ENCODE data around the gene SPIB.
"Not testable (repeated sequence)": the region's sequence is repeated elsewhere in the genome, so short reads cannot be mapped to it uniquely, and the experiment has no call there.

SPIB gene

GRCh38 chr19:50418176-50419021 lies at the start of gene SPIB:
SPIB (plus strand) TSS chr19:50418938; CDS start chr19:50418963, 25 bp downstream.
- no peak for DNase-seq

GRCh38 chr19:50371914-50372475 lies 46.7 kb upstream of the SPIB start:
- DNase-seq, result no peak

GRCh38 chr19:50376166-50377050 lies 42.3 kb upstream of the SPIB start, which contains the start of gene NR1H2:
NR1H2 (plus strand) TSS chr19:50376457; CDS start chr19:50377606, 1,149 bp downstream.
- peak; percentile 81 for DNase-seq

DNA sequence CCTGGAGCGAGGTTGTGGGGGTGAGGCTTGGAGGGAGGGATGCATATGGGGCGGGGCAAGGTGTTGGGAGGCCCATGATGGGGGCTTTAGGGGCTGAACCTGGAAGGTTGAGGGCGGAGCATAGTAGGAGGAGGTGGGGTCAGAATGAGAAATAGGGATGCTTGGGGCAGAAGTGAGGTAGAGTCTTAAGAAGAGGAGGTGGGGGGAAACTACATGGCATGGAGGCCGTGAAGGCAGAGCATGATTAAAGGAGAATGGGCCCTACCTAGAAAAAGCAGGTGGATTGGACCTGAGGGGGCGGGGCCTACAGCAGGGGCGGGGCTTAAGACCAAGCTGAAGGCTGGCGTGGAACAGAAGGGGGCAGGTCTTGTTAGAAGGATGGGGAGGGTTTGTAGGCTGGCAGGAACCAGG lies 41.7 kb upstream of the SPIB start:
- peak; percentile 38 for DNase-seq

DNA sequence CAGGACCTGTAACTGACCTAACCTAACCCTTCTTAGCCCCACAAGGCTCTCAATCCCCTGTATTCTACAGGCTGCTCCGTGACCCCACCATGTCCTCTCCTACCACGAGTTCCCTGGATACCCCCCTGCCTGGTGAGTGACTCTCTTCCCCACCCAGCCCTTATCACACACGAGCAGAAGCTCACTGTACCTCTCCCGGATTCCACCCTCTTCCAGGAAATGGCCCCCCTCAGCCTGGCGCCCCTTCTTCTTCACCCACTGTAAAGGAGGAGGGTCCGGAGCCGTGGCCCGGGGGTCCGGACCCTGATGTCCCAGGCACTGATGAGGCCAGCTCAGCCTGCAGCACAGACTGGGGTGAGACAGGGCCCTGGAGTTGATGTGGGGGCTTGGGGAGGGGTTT lies 41.2 kb upstream of the SPIB start:
- no peak for DNase-seq

- DNase-seq, result no peak
Observed at GRCh38 chr19:50378169-50378862, 40.4 kb upstream of the SPIB start.

DNA sequence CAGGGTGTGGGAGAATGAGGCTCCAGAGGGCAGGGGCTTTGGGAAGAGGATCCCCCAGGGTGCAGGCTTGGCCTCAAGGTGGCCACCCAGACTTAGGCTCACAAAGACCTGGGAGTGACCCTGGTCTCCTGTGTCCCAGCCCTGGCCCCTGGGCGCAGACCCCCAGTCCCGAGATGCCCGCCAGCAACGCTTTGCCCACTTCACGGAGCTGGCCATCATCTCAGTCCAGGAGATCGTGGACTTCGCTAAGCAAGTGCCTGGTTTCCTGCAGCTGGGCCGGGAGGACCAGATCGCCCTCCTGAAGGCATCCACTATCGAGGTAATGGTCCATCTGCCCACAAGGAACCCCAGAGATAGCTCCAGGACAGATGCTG lies 39.9 kb upstream of the SPIB start:
- DNase-seq, result no peak

GRCh38 chr19:50379602-50380001 lies 39.1 kb upstream of the SPIB start:
- no peak for DNase-seq

GRCh38 chr19:50380137-50380536 lies 38.6 kb upstream of the SPIB start:
- no peak for DNase-seq

GRCh38 chr19:50380751-50381151 lies 38.0 kb upstream of the SPIB start:
- no peak for DNase-seq

GRCh38 chr19:50381881-50382729 lies 36.6 kb upstream of the SPIB start:
- no peak for DNase-seq

DNA sequence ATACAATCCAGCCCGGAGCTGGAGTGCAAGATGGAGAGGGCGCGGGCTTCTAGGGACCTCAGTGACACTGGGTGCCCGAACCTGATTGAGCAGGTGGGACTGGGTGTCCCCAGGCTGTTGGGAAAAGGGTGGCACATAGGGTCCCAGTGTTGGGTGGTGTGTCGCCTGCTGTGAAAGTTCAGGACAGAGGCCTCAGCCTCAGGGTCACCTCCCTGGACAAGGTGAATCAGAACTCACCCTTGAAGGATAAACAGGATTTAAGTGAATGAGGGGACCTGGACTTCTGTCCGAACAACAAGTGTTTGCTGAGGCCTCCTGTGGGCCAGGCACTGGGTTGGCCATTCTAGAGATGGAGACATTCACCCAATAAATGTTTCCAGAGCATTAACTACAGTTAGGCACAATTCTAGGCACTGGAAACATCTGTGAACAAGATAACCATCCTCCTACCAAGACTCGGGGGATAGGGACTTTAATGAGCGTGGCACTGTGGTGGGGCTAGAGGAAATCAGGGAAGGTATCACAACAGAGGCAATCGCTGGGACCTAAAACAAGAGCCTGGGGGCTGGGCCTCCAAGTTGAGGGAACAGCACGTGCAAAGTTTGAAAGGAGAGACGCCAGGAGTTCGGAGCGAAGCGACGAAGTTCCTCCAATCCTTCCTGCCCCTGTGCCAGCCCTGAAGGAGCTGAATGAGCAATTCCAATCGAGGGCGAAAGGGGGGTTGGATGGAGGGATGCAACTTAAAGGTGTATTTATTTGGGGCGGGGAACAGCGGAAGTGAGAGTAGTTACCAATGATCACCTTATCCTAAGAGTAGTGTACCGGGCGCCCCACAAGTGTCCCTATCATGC lies 35.5 kb upstream of the SPIB start:
- peak; percentile 53 for DNase-seq

DNA sequence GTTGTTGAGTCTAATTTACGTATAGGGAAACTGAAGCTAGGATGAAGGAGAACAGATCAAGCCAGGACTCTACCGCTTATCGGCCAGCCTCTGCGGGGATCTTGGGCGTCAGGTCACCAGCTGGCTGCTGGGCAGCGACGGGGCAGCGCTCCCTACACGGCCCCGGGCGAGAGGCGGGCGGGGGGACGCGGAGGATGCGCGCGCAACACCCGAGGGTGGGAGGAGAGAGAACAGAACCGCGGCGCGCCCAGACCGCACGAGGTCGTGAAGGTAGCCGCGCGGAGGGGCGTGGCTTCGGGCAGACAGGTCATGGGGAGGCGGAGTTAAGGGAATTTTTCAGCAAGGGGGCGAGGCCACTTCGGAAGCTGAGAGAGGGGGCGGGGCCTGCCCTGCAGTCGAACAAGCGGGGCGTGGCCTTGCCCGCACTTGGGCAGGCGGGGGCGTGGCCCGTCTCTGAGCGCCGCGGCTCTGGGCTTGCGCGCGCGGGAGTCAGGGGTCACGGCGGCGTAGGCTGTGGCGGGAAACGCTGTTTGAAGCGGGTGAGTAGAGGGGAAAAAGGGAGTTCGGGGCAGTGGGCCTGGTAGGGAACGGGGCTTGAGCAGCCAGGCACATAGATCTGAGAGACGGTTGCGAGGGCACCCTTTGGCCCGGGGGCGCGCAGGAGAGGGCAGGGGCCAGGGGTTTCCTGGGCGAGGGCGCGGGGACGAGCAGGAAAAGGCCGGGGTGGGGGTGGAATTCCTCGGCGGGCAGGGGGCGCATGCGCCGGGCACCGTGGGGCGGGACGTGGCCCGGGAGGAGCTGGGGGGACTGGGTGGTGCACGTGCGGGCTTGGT lies 34.7 kb upstream of the SPIB start, which contains the start of gene POLD1:
Gene POLD1, plus strand, starts transcription at position 496 of the 833 bp plus-strand sequence. CDS start 14,505 bp downstream, outside the sequence.
- peak; percentile 95 for DNase-seq

GRCh38 chr19:50384685-50385535 lies 33.8 kb upstream of the SPIB start:
- DNase-seq, result no peak

DNA sequence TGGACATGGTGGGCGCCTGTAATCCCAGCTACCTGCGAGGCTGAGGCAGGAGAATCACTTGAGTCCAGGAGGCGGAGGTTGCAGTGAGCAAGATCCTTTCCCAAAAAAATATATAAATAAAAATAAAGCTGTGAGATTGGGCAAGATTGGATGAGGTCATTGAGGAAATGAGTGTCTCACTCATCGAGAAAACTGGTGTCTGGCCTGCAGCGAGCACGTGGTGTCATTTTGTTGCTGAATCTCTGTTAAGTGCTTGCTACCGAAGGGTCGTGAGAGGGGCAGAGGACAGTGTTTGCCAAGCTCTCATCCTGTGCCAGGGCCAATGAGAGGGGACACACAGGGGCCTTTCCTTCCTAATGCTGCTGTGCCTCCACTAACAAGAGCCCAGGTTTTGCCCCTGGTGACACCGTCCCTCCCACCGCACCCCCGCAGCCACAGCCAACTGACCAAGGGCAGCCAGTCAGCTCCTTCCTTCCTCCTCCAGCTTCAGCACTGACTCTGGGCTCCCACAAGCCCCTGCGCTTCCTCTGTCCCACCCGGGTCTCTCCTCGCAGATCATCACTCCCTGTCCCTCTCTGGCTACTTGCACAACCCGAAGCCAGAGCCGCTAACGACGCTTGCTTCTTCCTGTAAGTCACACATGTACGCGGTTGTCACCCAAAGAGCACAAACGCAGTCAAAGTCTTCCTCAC lies 31.4 kb upstream of the SPIB start:
- DNase-seq, result no peak

DNA sequence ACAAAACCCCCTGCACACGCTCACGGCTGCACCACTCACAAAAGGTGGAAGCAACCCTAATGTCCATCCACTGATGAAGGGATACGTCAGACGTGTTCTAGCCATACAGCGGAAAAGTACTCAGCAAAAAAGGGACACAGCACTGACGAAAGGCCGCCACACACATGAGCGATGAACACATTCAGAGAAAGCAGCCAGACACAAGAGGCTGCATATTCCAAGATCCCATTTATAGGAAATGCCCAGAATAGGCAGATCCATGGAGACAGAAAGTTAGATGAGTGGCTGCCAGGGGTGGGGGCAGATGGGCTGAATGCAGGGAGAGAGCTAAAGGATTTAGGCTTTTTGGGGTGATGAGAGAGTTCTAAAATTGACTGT lies 30.9 kb upstream of the SPIB start:
- DNase-seq, result no peak

DNA sequence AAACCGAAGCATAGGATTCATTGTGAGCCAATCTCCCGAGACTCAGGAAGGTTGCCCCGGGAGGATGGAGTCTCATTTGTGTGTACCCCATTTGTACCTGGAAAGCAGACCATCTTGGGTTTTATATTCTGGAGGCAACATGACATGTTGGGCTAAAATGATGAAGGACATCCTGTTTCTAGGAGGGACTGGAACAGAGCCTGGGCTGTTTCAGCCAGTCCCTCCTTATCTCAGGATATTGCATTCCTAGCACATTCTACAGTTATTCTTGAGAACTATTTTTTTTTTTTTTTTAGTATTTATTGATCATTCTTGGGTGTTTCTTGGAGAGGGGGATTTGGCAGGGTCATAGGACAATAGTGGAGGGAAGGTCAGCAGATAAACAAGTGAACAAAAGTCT lies 28.4 kb upstream of the SPIB start:
- not testable (repeated sequence) for DNase-seq

DNA sequence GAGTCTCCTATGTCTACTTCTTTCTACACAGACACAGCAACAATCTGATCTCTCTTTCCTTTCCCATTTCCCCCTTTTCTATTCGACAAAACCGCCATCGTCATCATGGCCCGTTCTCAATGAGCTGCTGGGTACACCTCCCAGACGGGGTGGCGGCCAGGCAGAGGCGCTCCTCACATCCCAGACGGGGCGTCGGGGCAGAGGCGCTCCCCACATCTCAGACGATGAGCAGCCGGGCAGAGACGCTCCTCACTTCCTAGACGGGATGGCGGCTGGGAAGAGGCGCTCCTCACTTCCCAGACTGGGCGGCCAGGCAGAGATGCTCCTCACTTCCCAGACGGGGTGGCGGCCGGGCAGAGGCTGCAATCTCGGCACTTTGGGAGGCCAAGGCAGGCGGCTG lies 27.8 kb upstream of the SPIB start:
- DNase-seq, result not testable (repeated sequence)
